D721Med (cell line): ENCODE results near the gene CAMK4.
A peak's percentile ranks its signal among the peaks of the same experiment; 100 is the strongest.

Source experiments
- DNase-seq: peaks from one replicate; pipeline ENCODE4 v3.0.0; 2011; ENCODE audit warnings: low spot score; ENCODE audit not compliant: insufficient read length
- FAIRE-seq: peaks from 2 replicates; lab custom pipeline; 2011; peaks lifted over from hg19 to GRCh38; lab: Jason Lieb, UNC
- TF ChIP-seq, protein P1 (sequence below): IDR thresholded peaks from 2 replicates; pipeline ENCODE4 v1.5.1; 2012; ENCODE audit warnings: mild to moderate bottlenecking, control low read depth; ENCODE audit not compliant: insufficient read depth; ENCODE audit errors: missing control alignments

The CAMK4 gene

DNA sequence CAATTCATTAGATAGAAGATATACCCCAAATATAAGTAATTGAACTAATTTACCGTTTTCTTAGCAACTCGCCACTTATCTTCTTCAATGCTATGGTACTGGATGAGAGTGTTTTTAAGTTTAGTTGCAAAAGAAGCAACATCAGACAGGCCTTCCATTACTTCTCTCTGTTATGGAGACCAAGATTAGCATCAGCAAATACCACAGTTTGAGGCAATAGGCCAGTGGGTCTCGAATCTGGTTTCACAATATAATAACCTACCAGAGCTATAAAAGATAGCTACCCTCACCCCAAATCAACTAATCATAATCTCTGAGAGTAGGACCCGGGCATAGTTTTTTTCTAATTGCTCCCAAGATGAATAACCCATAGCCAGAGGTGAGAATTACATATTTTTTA lies 283.1 kb downstream of the CAMK4 start:
- FAIRE-seq (no peak), DNase-seq (no peak)
- TF ChIP-seq, protein P1, sequence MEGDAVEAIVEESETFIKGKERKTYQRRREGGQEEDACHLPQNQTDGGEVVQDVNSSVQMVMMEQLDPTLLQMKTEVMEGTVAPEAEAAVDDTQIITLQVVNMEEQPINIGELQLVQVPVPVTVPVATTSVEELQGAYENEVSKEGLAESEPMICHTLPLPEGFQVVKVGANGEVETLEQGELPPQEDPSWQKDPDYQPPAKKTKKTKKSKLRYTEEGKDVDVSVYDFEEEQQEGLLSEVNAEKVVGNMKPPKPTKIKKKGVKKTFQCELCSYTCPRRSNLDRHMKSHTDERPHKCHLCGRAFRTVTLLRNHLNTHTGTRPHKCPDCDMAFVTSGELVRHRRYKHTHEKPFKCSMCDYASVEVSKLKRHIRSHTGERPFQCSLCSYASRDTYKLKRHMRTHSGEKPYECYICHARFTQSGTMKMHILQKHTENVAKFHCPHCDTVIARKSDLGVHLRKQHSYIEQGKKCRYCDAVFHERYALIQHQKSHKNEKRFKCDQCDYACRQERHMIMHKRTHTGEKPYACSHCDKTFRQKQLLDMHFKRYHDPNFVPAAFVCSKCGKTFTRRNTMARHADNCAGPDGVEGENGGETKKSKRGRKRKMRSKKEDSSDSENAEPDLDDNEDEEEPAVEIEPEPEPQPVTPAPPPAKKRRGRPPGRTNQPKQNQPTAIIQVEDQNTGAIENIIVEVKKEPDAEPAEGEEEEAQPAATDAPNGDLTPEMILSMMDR, result no peak

DNA sequence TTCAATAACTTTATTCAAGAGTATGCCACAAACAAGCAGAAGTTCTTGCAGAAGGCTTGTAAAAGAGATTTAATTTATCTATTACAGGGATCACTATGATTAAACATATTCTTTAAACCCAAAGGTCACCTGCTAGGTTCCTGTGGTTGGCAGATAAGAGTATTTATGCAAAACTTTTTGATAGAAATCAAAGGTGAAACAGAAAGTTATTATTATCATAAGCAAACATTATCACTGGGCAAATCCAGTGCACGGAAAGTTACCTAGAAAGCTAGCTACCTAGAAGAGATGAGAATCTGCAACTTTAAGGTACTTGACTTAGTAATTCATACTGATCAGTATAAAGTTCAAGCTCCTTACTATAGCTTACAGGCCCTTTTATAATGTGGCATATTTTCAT lies 284.9 kb downstream of the CAMK4 start:
- DNase-seq (no peak), FAIRE-seq (no peak)
- TF ChIP-seq, protein P1, result no peak

DNA sequence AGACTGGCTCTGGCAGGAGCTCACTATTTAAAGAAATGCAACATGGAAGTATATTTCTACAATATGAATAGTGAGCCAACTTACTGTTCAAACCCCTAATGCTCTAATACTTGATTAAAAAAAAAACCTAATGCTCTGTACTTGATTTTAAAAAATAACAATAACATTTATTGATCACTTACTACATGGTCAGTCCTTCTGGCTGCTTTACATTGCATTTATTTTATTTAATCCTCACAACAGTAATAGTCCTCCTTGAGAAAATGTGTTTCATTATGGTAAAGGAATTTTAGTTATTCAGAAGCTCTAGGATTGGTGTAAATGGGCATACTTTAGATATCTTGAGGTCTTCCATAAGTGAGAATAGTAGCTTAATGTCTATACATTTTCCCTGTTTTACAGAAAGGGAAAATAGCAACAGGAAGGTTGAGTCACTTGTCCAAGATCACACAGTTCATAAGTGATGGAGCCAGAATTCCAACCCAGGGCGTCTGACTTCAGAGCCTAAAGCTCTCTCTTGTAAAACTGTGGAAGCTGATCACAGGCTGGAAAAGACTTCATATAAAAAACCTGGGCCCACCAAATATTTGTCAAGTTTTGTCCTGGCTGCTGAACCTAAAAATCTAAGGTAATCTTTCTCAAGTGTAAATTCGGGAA lies 287.1 kb downstream of the CAMK4 start:
- DNase-seq (no peak), FAIRE-seq (no peak)
- TF ChIP-seq, protein P1, result no peak

DNA sequence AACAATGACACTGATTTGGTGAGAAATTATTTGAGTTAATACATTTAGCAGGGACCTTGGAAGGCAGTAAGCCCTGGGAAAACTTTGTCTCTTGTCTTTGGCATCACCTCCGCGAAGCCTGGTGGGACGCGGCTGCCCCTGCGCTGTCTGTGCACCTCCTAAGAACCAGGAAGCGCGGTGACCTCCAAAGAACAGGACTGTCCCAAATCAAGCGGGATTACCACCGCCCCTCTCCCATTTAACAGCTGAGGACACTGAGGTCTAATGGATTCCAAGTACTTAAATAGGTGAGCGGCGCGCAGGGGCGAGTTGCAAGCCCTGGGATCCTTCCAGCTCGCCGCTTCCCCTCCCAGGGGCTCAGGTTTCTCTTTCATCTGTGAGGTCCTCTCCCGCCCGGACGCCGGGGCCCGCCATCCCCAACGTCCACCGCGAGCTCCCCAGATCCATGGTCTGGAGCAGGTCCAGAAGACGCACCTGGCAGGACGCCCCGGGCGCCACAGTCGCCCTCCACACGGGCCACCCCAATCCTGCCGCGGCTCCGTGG lies 287.7 kb downstream of the CAMK4 start:
- DNase-seq (no peak), FAIRE-seq (no peak)
- TF ChIP-seq, protein P1, result no peak

DNA sequence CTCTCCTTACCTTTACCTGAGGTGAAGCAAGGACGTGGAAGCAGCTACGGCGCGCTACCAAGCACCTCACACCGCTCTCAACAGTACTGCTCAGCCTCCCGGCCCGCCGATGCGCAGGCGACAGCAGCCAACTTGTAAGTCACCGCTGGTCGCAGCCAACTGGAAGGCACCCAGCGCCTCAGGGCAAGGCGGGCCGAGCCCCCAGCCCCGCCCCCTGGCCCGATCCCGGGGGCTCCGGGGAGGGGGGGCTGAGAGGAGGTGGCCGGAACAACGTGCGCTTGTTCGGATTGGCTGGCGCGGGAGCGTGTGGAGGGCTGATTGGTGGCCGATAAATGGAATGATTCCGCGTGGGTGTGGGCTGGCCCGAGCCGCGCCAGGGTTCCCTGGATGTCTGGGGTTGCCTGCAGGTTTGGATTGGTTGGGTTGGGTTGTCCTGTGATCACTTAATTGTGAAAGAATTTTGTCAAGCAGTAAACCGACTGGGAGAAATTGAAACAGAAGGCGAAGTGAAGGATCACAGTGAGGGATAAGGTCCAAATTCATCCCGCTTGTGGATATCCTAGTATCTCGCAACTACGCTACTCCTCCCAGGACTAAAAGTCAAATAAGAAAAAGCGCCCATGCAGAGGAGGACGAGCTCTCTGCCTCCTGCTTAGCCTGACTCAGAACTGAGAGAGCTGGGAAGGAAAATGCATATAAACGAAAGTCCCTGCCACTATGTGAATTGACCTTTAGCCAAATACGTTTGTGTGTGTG lies 288.4 kb downstream of the CAMK4 start, which contains the start of gene STARD4:
STARD4 (minus strand) TSS at position 161 of the 756 bp plus-strand sequence. CDS start 5,102 bp downstream, outside the sequence.
- no peak for FAIRE-seq
- TF ChIP-seq, protein P1, result no peak
- DNase-seq, result peak; percentile 59

DNA sequence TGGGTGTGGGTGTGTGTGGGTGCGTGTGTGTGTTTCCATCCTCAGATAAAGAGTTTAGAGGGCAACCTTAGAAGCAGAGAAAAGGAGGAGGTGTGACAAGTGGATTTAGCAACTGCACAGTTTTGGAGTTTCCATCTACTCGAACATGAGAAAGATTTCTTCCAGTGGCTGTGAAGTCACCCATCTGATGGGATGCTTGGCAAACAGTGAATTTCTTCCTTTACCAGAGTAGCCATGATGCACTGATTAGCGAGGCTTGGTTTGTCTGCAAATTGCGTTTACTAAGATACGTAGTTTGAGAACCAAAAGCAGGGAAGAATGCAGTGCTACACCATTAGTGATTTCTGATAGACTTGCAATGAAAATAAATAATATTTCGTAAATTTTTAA lies 288.9 kb downstream of the CAMK4 start:
- no peak for DNase-seq
- FAIRE-seq, result peak; percentile 53
- TF ChIP-seq, protein P1, result no peak
